CD4-positive, alpha-beta memory T cell (primary cell): ENCODE measurements around the gene ZBTB32. TPM values are rescaled to one million over a fixed set of nuclear protein-coding genes. Genes with fewer than 3 reads are reported as not detected.

Experiments
- CTCF ChIA-PET: fragments of 350-600 bp; sonication (Branson Sonifier 250); formaldehyde crosslinking; loops from one replicate; lab custom pipeline; 2021; ENCODE audit warnings: inconsistent platforms; ENCODE audit not compliant: partially characterized antibody; lab: Charles Lee
- POLR2A ChIA-PET: fragments of 350-600 bp; sonication (Branson Sonifier 250); formaldehyde crosslinking; loops from one replicate; lab custom pipeline; 2021; ENCODE audit not compliant: partially characterized antibody; lab: Charles Lee
- DNase-seq, 5 donors: peaks; one replicate each; pipeline versions ENCODE4 v3.0.0 to v3.0.0-alpha.2; 2020 to 2022; ENCODE audit warnings: mixed read lengths in 1 of 5
- H3K27ac ChIP-seq: one replicate; pipeline ENCODE4 v1.7.0; 2013; ENCODE audit warnings: low read depth, low read length
- H3K27me3 ChIP-seq: 2 replicates; pipeline ENCODE4 v1.7.0; 2013; ENCODE audit warnings: mild to moderate bottlenecking, low read length, moderate library complexity; ENCODE audit not compliant: insufficient read depth
- H3K36me3 ChIP-seq: 2 replicates; pipeline ENCODE4 v1.7.0; 2013; ENCODE audit warnings: mild to moderate bottlenecking, low read length, moderate library complexity; ENCODE audit not compliant: insufficient read depth
- H3K4me1 ChIP-seq: 2 replicates; pipeline ENCODE4 v1.7.0; 2013; ENCODE audit warnings: mild to moderate bottlenecking, low read length, moderate library complexity; ENCODE audit not compliant: insufficient read depth
- H3K4me3 ChIP-seq, 2 donors: one replicate each; pipeline ENCODE4 v1.7.0; 2013; ENCODE audit warnings: low read length in 2 of 2, mild to moderate bottlenecking in 1 of 2
- H3K9me3 ChIP-seq, 2 donors: one replicate each; pipeline ENCODE4 v1.7.0; 2013; ENCODE audit warnings: low read length in 2 of 2, control low read depth in 1 of 2; ENCODE audit not compliant: control insufficient read depth in 1 of 2
- H3K27ac Mint-ChIP-seq, 7 donors: one replicate each; pipeline ENCODE4 v1.8.0; 2020 to 2021; ENCODE audit warnings: mixed read lengths in 7 of 7, mild to moderate bottlenecking in 6 of 7, inconsistent platforms in 3 of 7, moderate library complexity in 3 of 7
- H3K27me3 Mint-ChIP-seq, 2 donors: one replicate each; pipeline ENCODE4 v1.8.0; 2020 to 2021; ENCODE audit warnings: mixed read lengths in 2 of 2
- H3K36me3 Mint-ChIP-seq, 2 donors: one replicate each; pipeline ENCODE4 v1.8.0; 2020 to 2021; ENCODE audit warnings: mixed read lengths in 2 of 2, inconsistent platforms in 1 of 2, mild to moderate bottlenecking in 1 of 2
- H3K4me1 Mint-ChIP-seq, 4 donors: one replicate each; pipeline ENCODE4 v1.8.0; 2020 to 2021; ENCODE audit warnings: mixed read lengths in 4 of 4, mild to moderate bottlenecking in 1 of 4
- H3K4me3 Mint-ChIP-seq, 8 donors: one replicate each; pipeline ENCODE4 v1.8.0; 2020 to 2021; ENCODE audit warnings: mixed read lengths in 8 of 8, mild to moderate bottlenecking in 7 of 8, moderate library complexity in 6 of 8, inconsistent platforms in 3 of 8
- H3K9me3 Mint-ChIP-seq, 8 donors: one replicate each; pipeline ENCODE4 v1.8.0; 2020 to 2021; ENCODE audit warnings: mixed read lengths in 8 of 8, mild to moderate bottlenecking in 5 of 8, inconsistent platforms in 3 of 8, moderate library complexity in 1 of 8
- intact Hi-C: fragments of 100-400 bp; cut with micrococcal nuclease; formaldehyde crosslinking; loops from one replicate; pipeline ENCODE4 v1.15.1; 2023
- polyA plus RNA-seq, 2 donors: library from polyadenylated mRNA; unstranded; fragments of 300-500 nt; fragmentation: Illumina TruSeq; gene quantifications; one replicate each; pipeline ENCODE4 v1.2.3, GENCODE V29; 2021
- total RNA-seq, 2 experiments: library from RNA; stranded (reverse); gene quantifications; one replicate each; pipeline ENCODE4 v1.2.3, GENCODE V29; 2021

ZBTB32 gene
- total and polyA plus RNA-seq, 4 experiments from 2014 or later: 0.45 to 0.50 (median 0.49) TPM; not detected in 1

GRCh38 chr19:35710784-35711723 is 6.7 kb downstream of the ZBTB32 start:
- no peaks in the 10 kb centered on the region for H3K27me3 Mint-ChIP-seq
- ChIA-PET CTCF (interaction anchor here (3.1 to 6.0 kb wide), 2 partner anchors 14 to 17 kb away, joined by 10 to 54 read pairs; no protein-coding TSS in a partner anchor), POLR2A (interaction anchor here (0.6 to 6.3 kb wide), 2 partner anchors 8 to 327 kb away, joined by 3 to 61 read pairs; partner anchors contain the start of gene ZBTB32)
- Histone ChIP-seq H3K9me3 (no peaks in the 10 kb centered on the region), H3K4me1 (peaks cover 60% of the 10 kb centered on the region), H3K27ac (peak overlapping the region; percentile 40), H3K27me3 (no peaks in the 10 kb centered on the region), H3K4me3 (peak overlapping the region in 1 of 2 donors; percentile 11), H3K36me3 (no peaks in the 10 kb centered on the region)
- H3K36me3 Mint-ChIP-seq: no peaks in the 10 kb centered on the region
- H3K4me1 Mint-ChIP-seq: peaks cover 35 to 56% (median 47%) of the 10 kb centered on the region in 4 donors
- peaks cover 0 to 1% (median 0%) of the 10 kb centered on the region in 8 donors for H3K9me3 Mint-ChIP-seq
- DNase-seq: peak in 2 of 5 donors; percentile 5 to 58
- peak overlapping the region in 3 of 8 donors; percentile 21 to 67 (median 57) for H3K4me3 Mint-ChIP-seq
- peak overlapping the region; percentile 59 to 83 (median 74) for H3K27ac Mint-ChIP-seq
- intact Hi-C loops: no loop called here

- no peaks in the 10 kb centered on the region for H3K27me3 Mint-ChIP-seq
- H3K9me3 Mint-ChIP-seq: peaks cover 0 to 1% (median 0%) of the 10 kb centered on the region in 8 donors
- Histone ChIP-seq H3K27ac (peak overlapping the region; percentile 63), H3K36me3 (no peaks in the 10 kb centered on the region), H3K4me1 (peaks cover 66% of the 10 kb centered on the region), H3K27me3 (no peaks in the 10 kb centered on the region), H3K4me3 (no peak overlapping the region), H3K9me3 (no peaks in the 10 kb centered on the region)
- intact Hi-C loops: no loop called here
- peak overlapping the region; percentile 88 to 98 (median 92) for H3K27ac Mint-ChIP-seq
- H3K4me1 Mint-ChIP-seq: peaks cover 42 to 68% (median 54%) of the 10 kb centered on the region in 4 donors
- peaks cover 0 to 3% of the 10 kb centered on the region in 2 donors for H3K36me3 Mint-ChIP-seq
- H3K4me3 Mint-ChIP-seq: peak overlapping the region; percentile 35 to 83 (median 64)
- peak; percentile 42 to 75 (median 52) for DNase-seq
- ChIA-PET CTCF (interaction anchor here (3.1 to 6.0 kb wide), 2 partner anchors 16 to 19 kb away, joined by 10 to 54 read pairs; no protein-coding TSS in a partner anchor), POLR2A (interaction anchor here (0.7 to 6.3 kb wide), 5 partner anchors 9 to 221 kb away, joined by 3 to 61 read pairs (median 3); partner anchors contain the start of genes PSENEN, U2AF1L4 and ZBTB32)
Observed at GRCh38 chr19:35712567-35713505, 8.5 kb downstream of the ZBTB32 start.

- peaks cover 0 to 1% (median 0%) of the 10 kb centered on the region in 8 donors for H3K9me3 Mint-ChIP-seq
- ChIA-PET CTCF (interaction anchor here (3.1 to 6.0 kb wide), 2 partner anchors 16 to 20 kb away, joined by 10 to 54 read pairs; no protein-coding TSS in a partner anchor), POLR2A (interaction anchor here (0.7 to 6.3 kb wide), 4 partner anchors 11 to 221 kb away, joined by 3 to 61 read pairs (median 6); partner anchors contain the start of genes PSENEN, U2AF1L4 and ZBTB32)
- no peaks in the 10 kb centered on the region for H3K9me3 ChIP-seq
- intact Hi-C loops: no loop called here
- DNase-seq: peak in 2 of 5 donors; percentile 15 to 30
- no peak overlapping the region for H3K4me3 ChIP-seq
- peak overlapping the region; percentile 6 to 83 (median 60) for H3K4me3 Mint-ChIP-seq
- peaks cover 0 to 3% of the 10 kb centered on the region in 2 donors for H3K36me3 Mint-ChIP-seq
- no peaks in the 10 kb centered on the region for H3K27me3 ChIP-seq
- H3K27me3 Mint-ChIP-seq: no peaks in the 10 kb centered on the region
- peaks cover 66% of the 10 kb centered on the region for H3K4me1 ChIP-seq
- peaks cover 43 to 70% (median 54%) of the 10 kb centered on the region in 4 donors for H3K4me1 Mint-ChIP-seq
- H3K27ac ChIP-seq: peak overlapping the region; percentile 63
- H3K36me3 ChIP-seq: no peaks in the 10 kb centered on the region
- H3K27ac Mint-ChIP-seq: peak overlapping the region; percentile 44 to 98 (median 92)
Observed at GRCh38 chr19:35713506-35713850, 9.1 kb downstream of the ZBTB32 start.

- ChIA-PET POLR2A (interaction anchor here (0.7 to 6.3 kb wide), 3 partner anchors 11 to 220 kb away, joined by 3 to 61 read pairs (median 8); partner anchors contain the start of genes PSENEN, U2AF1L4 and ZBTB32), CTCF (interaction anchor here (1.0 to 6.0 kb wide), 4 partner anchors 12 to 20 kb away, joined by 3 to 54 read pairs (median 12); no protein-coding TSS in a partner anchor)
- H3K4me3 Mint-ChIP-seq: peak overlapping the region in 6 of 8 donors; percentile 25 to 83 (median 52)
- Histone ChIP-seq H3K9me3 (no peaks in the 10 kb centered on the region), H3K27me3 (no peaks in the 10 kb centered on the region), H3K4me1 (peaks cover 70% of the 10 kb centered on the region), H3K27ac (peak overlapping the region; percentile 63), H3K36me3 (no peaks in the 10 kb centered on the region), H3K4me3 (no peak overlapping the region)
- peaks cover 0 to 5% of the 10 kb centered on the region in 2 donors for H3K36me3 Mint-ChIP-seq
- H3K9me3 Mint-ChIP-seq: peaks cover 0 to 1% (median 0%) of the 10 kb centered on the region in 8 donors
- intact Hi-C loops: no loop called here
- peak overlapping the region; percentile 64 to 98 (median 92) for H3K27ac Mint-ChIP-seq
- H3K4me1 Mint-ChIP-seq: peaks cover 45 to 75% (median 59%) of the 10 kb centered on the region in 4 donors
- H3K27me3 Mint-ChIP-seq: no peaks in the 10 kb centered on the region
- DNase-seq: no peak
Observed at GRCh38 chr19:35713904-35714495, 9.6 kb downstream of the ZBTB32 start.

- Mint-ChIP-seq H3K27me3 (no peaks in the 10 kb centered on the region), H3K27ac (peak overlapping the region; percentile 38 to 98 (median 91)), H3K36me3 (peaks cover 0 to 5% of the 10 kb centered on the region in 2 donors), H3K4me1 (peaks cover 49 to 82% (median 65%) of the 10 kb centered on the region in 4 donors), H3K9me3 (peaks cover 0 to 1% (median 0%) of the 10 kb centered on the region in 8 donors), H3K4me3 (peak overlapping the region; percentile 48 to 82 (median 66))
- ChIA-PET POLR2A (interaction anchor here (1.2 to 6.3 kb wide), 4 partner anchors 12 to 30 kb away, joined by 3 to 61 read pairs (median 8); partner anchors contain the start of genes PSENEN, U2AF1L4 and ZBTB32), CTCF (interaction anchor here (0.6 to 6.0 kb wide), 6 partner anchors 11 to 55 kb away, joined by 3 to 54 read pairs (median 4); partner anchors contain the start of gene LIN37)
- no peak for DNase-seq
- no peaks in the 10 kb centered on the region for H3K27me3 ChIP-seq
- H3K36me3 ChIP-seq: no peaks in the 10 kb centered on the region
- peak overlapping the region; percentile 63 for H3K27ac ChIP-seq
- H3K4me1 ChIP-seq: peaks cover 78% of the 10 kb centered on the region
- H3K9me3 ChIP-seq: no peaks in the 10 kb centered on the region
- intact Hi-C loops: no loop called here
- no peak overlapping the region for H3K4me3 ChIP-seq
Observed at GRCh38 chr19:35714601-35715354, 10.4 kb downstream of the ZBTB32 start.
